HG02678 (cell line): Measurements from ENCODE around the gene ADAMTS14.
"Not testable (repeated sequence)": the region's sequence is repeated elsewhere in the genome, so short reads cannot be mapped to it uniquely, and the experiment has no call there.

Experiments
- ATAC-seq: cut with Tn5 transposase; IDR thresholded peaks from one replicate; pipeline ENCODE4 v1.9.1; 2021; ENCODE audit warnings: mild to moderate bottlenecking, moderate library complexity; ENCODE audit not compliant: unreplicated experiment

The ADAMTS14 gene, protein sequence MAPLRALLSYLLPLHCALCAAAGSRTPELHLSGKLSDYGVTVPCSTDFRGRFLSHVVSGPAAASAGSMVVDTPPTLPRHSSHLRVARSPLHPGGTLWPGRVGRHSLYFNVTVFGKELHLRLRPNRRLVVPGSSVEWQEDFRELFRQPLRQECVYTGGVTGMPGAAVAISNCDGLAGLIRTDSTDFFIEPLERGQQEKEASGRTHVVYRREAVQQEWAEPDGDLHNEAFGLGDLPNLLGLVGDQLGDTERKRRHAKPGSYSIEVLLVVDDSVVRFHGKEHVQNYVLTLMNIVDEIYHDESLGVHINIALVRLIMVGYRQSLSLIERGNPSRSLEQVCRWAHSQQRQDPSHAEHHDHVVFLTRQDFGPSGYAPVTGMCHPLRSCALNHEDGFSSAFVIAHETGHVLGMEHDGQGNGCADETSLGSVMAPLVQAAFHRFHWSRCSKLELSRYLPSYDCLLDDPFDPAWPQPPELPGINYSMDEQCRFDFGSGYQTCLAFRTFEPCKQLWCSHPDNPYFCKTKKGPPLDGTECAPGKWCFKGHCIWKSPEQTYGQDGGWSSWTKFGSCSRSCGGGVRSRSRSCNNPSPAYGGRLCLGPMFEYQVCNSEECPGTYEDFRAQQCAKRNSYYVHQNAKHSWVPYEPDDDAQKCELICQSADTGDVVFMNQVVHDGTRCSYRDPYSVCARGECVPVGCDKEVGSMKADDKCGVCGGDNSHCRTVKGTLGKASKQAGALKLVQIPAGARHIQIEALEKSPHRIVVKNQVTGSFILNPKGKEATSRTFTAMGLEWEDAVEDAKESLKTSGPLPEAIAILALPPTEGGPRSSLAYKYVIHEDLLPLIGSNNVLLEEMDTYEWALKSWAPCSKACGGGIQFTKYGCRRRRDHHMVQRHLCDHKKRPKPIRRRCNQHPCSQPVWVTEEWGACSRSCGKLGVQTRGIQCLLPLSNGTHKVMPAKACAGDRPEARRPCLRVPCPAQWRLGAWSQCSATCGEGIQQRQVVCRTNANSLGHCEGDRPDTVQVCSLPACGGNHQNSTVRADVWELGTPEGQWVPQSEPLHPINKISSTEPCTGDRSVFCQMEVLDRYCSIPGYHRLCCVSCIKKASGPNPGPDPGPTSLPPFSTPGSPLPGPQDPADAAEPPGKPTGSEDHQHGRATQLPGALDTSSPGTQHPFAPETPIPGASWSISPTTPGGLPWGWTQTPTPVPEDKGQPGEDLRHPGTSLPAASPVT

DNA sequence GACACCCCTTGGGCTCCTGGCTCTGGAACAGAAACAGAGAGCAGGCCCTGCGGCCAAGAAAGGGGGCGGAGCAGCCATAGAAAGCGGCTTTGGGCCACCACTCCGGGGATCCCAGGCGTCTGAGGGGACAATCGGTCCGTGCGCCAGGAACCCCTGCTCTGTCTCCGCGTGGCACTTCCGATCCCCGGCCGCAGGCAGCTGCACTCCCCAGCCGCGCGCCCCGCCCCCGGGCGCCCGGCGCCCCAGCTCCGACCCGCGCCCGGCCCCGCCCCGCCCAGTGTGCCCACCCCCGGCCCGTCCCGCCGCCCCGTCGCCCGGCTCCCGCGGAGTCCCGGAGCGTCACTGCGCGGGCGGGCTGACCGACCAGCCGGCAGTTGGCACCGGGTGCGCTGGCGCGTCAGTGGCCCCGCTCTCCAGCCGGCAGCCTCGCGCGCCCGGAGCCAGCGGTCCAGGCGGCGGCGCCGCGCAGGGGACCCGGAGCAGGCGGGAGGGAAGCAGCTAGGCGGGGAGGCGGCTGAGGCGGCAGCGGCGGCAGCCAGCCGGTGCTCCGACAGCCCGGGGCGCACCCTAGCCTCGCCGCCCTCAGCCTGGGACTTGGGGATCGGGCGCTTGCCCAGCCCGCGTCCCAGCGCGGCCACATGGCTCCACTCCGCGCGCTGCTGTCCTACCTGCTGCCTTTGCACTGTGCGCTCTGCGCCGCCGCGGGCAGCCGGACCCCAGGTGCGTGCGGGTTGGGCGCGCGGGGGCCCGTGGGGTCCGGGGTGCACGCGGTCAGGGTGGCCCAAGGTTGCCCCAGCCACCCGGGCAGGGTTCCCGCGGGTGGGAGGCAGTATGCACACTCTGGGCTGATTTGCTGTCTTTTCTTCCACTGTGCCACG lies at the start of gene ADAMTS14:
Gene ADAMTS14, plus strand, starts transcription at position 342 of the 878 bp plus-strand sequence. Its CDS starts 297 bp downstream, at position 639.
- ATAC-seq, result no peak

DNA sequence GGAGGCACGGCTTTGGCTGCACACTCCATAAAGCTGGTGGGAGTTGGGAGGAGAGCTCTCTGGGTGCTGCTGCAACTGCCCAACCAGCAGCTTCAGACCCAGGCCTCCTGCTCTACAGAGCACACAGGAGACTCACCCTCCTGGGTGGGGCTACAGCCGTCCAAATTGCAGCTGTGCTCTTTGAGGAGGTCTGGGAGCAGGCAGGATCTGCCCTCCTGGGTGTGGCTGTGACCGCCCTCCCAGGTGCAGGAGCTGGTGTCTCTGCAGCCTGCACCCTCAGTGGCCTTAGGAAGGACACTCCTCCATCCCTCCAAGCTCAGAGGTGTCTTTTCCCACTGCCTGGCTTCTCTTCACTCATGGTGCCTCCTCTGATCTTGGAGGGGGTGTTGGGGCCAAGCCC lies 49.8 kb upstream of the ADAMTS14 start:
- ATAC-seq, result no peak

DNA sequence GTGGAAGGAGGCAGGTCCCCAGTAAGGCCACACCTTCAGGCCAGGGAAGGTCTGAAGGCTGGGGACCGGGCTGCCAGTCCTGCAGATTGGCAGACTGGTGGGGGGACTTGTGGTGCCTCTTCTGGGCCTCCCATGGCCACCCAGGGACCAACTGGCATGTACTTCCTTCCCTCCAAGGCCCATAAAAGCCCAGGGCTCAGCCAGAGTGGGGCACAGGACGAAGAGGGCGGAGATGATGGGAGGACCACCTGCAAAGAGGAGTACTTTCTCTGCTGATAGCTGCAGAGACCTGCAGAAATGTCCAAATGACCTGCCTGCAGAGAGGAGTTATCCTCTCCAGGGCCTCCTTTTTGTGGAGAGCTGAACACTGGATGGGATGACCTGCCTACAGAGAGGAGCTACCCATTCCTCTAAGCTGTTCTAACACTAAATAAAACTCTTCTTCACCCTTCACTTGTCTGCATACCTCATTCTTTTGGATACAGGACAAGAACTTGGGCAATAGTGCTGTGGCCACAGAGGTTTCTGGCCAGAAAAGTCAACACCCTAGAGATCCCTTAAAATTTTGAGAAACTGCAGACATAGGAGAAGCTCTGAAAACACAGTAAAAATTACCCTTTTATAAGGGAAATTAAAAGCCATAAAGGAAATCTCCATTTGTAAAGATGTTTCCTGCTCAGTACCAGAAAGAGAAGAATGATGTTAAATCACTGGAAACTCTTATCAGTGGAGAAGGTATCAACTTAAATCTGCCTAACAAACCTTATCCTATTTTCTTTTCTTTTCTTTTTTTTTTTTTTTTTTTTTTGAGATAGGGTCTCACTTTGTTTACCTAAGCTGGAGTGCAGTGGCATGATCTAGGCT lies 49.1 kb upstream of the ADAMTS14 start:
- no peak for ATAC-seq

DNA sequence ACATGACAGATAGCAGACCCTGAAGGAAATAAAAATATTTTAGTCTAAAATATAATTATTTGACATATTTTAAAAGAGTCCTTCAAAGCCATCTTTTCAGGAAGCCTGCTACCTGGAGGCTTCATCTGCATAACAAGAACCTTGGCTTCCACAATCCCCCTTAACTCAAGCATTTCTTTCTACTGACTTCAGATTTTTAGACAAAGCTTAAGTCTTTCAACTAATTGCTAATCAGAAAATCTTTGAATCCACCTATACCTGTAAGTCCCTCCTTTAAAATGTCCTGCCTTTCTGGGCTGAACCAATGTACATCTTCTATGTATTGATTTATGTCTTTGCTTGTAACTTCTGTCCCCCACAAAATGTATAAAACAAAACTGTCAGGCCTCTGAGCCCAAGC lies 46.2 kb upstream of the ADAMTS14 start:
- no peak for ATAC-seq

DNA sequence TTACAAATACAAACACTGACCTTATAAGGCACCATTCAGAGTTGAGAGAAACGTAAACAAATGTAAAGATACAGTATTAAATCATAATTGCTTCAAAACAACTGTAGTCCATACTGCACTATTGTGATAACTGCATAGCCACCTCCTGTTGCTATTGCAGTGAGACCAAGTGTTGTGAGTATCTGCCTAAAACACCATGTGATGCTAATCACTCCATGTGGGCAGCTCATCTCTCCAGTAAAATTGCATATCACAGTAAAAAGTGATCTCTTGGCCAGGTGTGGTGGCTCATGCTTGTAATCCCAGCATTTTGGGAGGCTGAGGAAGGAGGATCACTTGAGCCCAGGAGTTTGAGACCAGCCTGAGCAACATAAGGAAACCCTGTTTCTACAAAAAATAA lies 43.0 kb upstream of the ADAMTS14 start:
- no peak for ATAC-seq

DNA sequence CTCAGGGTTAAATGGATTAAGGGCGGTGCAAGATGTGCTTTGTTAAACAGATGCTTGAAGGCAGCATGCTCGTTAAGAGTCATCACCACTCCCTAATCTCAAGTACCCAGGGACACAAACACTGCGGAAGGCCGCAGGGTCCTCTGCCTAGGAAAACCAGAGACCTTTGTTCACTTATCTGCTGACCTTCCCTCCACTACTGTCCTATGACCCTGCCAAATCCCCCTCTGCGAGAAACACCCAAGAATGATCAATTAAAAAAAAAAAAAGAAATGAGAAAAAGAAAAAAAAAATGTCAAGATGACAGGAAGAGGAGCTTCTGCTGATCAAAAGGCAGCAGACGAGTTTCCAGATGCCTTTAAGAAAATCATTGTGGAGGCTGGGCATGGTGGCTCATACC lies 40.6 kb upstream of the ADAMTS14 start:
- not testable (repeated sequence) for ATAC-seq

DNA sequence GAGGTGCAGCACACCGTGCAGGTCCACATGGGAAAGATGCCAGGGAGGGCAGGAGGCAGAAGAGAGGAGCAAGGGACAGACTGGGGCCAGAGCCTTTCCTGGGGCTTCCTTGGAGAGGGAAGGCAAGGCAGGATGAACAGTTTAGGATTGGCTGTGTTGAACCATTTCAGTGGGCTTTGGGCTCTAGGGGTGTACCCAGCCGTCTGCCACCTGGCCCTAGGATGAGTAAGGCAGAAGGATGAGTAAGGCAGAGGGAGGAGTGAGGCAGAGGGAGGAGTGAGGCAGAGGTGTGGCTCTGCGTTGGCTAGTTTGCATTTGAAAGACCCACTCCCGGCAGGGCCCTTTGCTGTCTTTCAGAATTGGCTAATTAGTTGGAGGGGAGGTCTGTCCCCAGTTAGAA lies 38.3 kb upstream of the ADAMTS14 start:
- no peak for ATAC-seq

DNA sequence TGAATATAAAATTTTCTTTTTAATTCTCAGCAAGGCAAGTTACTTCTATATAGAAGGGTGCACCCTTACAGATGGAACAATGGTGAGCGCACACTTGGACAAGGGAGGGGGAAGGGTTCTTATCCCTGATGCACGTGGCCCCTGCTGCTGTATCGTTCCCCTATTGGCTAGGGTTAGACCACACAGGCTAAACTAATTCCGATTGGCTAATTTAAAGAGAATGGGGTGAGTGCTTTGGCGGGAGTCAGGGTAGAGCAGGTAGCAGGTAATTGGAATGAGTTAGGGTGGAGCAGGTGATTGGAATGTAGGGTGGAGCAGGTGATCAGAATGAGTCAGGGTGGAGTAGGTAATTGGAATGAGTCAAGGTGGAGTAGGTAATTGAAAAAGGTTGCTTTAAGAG lies 37.8 kb upstream of the ADAMTS14 start:
- ATAC-seq, result not testable (repeated sequence)

DNA sequence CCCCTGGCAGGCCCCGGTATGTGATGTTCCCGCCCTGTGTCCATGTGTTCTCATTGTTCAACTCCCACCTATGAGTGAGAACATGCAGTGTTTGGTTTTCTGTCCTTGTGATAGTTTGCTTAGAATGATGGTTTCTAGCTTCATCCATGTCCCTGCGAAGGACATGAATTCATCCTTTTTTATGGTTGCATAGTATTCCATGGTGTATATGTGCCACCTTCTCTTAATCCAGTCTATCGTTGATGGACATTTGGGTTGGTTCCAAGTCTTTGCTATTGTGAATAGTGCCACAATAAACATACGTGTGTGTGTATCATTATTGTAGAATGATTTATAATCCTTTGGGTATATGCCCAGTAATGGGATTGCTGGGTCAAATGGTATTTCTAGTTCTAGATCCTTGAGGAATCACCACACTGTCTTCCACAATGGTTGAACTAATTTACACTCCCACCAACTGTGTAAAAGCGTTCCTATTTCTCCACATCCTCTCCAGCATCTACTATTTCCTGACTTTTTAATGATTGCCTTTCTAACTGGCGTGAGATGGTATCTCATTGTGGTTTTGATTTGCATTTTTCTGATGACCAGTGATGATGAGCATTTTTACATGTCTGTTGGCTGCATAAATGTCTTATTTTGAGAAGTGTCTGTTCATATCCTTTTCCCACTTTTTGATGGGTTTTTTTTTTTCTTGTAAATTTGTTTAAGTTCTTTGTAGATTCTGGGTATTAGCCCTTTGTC lies 32.5 kb upstream of the ADAMTS14 start:
- not testable (repeated sequence) for ATAC-seq

DNA sequence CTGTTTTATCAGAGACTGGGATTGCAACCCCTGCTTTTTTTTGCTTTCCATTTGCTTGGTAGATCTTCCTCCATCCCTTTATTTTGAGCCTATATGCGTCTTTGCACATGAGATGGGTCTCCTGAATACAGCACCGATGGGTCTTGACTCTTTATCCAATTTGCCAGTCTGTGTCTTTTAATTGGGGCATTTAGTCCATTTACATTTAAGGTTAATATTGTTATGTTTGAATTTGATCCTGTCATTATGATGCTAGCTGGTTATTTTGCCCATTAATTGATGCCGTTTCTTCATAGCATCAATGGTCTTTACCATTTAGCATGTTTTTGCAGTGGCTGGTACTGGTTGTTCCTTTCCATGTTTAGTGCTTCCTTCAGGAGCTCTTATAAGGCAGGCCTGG lies 29.0 kb upstream of the ADAMTS14 start:
- not testable (repeated sequence) for ATAC-seq

DNA sequence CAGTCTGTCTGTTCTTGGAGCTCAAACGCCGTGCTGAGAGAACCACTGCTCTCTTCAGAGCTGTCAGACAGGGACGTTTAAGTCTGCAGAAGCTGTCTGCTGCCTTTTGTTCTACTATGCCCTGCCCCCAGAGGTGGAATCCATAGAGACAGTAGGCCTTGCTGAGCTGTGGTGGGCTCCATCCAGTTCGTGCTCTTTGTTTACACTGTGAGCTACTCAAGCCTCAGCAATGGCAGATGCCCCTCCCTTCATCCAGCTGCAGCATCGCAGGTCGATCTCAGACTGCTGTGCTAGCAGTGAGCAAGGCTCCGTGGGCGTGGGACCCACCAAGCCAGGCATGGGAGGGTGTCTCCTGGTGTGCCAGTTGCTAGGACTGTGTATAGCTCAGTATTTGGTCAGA lies 27.3 kb upstream of the ADAMTS14 start:
- not testable (repeated sequence) for ATAC-seq

DNA sequence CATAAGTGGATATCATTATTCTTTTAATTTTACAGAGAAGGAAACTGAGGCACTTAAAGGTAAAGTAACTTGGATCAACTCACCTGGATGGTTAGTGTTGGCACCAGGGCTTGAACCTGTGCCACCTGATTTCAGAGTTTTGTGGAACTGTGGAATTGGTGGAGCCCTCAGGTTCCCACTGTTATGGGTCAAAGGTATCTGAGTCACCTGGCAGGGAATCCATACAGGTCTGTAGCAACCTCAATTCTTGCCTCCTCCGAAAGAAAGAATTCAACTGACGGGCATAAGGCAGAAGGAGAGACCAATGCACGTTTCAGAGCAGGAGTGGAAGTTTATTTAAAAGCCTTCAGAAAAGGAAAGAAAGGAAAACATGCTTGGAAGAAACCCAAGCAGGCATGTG lies 25.2 kb upstream of the ADAMTS14 start:
- ATAC-seq, result no peak

DNA sequence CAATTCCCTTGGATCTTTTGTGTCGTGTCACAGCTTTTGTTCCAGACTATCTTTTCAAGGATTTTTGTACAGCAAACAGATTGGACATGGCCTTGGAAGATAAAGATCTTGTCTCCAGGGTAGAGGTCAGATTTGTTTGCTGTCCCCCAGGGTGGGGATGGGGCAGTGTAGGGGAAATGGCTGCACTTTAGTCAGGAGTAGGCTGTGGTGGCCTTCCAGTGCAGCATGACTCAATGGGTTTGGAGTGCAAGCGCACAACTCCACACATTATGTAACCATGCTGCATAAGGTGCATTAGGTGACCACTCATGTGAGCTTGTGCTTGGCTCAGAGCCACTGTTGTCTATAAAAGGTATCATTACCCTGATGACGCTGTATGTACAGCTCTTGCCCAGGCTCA lies 23.9 kb upstream of the ADAMTS14 start:
- no peak for ATAC-seq

DNA sequence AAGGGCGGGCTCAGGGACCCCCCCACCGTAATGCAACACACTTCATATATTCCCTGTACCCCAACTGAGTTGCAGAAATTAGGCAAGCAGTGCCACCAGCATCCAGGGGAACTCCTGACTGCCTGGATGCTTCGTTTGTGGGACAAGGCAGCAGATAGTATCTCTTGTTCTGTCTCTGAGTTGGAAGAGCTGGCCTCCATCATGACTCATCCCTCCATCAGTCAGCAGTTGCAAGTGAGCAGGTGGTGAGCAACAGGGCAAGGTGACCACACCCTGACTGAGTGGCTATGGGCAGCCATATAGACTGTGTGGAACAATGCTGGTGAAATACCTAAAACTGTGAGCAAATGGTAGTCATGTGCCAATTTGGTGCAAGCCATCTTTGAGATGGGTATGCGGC lies 22.8 kb upstream of the ADAMTS14 start:
- no peak for ATAC-seq

DNA sequence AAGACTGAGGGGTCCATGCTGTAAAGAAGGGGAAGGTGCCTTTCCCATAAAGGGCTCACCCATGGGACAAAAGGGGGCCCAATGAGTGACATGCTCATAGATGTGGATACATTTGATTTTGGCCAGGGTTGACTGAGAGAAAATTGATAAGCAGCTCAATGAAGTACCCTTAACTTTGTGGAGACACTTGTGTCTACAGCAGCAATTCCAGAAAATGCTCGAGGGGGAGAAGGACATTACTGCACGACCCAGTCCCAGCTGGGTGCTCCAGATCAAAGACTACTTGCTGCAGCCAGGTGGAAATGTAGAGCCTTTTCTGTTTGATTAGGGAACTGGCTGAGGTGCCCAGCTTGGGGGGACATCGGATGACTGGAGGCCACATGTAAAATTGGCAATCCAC lies 22.2 kb upstream of the ADAMTS14 start:
- no peak for ATAC-seq

DNA sequence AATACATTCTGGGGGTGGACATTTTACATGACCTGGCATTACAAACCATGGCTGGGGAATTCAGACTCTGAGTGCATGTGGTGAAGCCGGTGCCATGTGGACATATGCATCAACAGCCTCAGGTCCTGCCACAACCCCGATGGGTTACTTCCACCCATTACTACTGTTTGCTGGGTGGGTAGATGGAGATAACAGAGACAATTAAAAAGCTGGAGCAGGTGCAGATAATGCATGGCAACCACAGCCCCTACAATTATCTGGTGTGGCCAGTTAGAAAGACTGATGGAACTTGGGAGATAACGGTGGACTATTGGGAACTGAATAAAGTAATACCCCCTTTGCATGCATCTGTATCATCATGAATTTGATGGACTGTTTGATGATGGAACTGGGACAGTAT lies 21.6 kb upstream of the ADAMTS14 start:
- no peak for ATAC-seq

DNA sequence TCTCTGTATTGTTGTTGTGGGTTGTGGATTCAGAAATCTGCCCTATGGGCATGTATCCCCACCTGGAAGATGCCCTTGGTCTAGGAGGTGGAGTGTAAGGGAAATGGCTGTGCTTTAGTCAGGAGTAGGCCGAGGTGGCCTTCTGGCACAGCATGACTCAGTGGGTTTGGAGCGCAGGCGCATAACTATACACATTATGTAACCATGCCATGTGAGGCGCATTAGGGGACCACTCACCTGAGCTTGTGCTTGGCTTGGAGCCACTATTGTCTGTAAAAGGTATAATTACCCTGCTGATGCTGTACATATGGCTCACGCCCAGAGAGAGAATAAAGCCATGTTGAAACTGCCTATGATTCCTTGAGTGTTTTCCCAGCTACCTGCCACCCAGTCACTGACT lies 20.6 kb upstream of the ADAMTS14 start:
- ATAC-seq, result no peak

DNA sequence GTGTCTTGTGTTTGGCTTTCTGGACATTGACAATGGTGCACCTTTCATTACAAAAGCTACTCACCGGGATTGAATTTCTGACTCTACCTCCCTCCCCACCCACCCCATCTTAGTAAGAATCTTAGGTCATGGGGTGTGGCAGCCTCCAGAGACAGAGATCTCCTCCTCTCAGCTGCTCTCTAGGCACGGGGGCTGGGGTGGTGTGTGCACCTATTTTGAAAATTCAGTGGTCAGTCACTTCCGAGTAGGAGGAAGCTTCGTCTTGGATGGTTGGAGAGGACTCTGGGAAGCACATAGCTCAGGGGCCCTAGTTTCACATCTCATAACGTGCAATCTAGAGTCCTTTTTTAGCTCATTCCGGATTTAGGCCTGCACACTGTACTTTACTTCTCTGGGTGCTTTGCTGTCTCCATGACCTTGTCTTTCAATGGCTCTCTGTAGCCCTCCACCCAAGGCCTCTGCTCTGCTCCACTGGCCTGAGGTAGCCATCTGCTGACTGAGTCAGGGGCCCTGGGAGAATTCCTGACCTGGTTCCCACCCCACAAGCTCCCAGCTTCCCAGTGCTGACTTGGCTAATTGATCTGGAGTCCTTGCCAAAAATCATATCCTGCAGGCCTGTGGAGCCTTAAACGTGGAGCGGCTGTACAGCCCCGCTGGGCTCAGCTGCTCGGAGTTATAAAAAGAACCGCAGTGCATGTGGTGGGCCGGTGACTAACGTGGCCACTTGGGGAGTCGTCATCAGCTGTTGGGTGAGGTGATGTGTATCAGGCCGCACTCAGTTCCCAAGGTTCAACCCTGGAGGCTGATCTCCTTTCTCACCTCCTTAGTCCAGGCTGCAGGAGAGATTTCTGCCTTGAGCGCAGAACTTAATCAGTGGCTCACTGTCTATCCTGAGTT lies 19.3 kb upstream of the ADAMTS14 start:
- ATAC-seq, result no peak
